Measurements from ENCODE around the gene ATR. TPM values are rescaled to one million over a fixed set of nuclear protein-coding genes. Genes with fewer than 3 reads are reported as not detected.

Gene ATR
- total and polyA plus RNA-seq, 9 of the 15 experiments (the other 6 are each of a cell fraction or from before 2014, with no cell fraction given) = 18.0 to 37.8 (median 23.2) TPM

DNA sequence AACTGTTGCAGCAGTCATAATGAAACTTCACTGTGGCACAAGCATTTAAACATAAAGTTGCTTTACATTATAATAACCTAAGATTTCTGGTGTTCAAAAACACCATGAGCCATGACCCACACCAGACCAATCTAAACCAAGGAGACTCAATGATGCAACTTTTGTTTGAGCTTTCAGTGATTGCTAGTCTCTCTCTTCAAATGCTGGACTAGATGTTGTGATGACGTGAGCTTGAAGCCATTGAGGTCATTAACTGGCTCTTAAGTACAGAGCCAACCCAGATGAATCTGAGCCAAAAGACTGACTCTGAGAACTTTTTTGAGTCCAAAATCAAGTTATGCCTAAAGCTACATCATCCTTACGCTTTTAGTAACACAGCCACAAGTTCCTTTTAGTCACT, 36.5 kb downstream of the ATR start:
- no peak for TF ChIP-seq ZBTB1 (CRISPR knock-in tag; IDR thresholded peaks at IDR 0.05; ENCODE audit: borderline replicate concordance, low read depth)
- peak; percentile 40; the same call in 1 of the 2 replicates for TF ChIP-seq CEBPG (CRISPR knock-in tag; IDR thresholded peaks at IDR 0.05)
- TF ChIP-seq CEBPG (tag; conservative IDR thresholded peaks at IDR 0.05 in 1 of 2, IDR thresholded peaks at IDR 0.05 in 1 of 2) = peak in 1 of 2 experiments; percentile 80; a peak in 2 of 4 replicates
- no peak for TF ChIP-seq YBX1 (IDR thresholded peaks at IDR 0.05)
- no peak for TF ChIP-seq ARNT (IDR thresholded peaks at IDR 0.05)
- TF ChIP-seq, protein P1, sequence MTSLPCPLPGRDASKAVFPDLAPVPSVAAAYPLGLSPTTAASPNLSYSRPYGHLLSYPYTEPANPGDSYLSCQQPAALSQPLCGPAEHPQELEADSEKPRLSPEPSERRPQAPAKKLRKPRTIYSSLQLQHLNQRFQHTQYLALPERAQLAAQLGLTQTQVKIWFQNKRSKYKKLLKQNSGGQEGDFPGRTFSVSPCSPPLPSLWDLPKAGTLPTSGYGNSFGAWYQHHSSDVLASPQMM (CRISPR knock-in tag; IDR thresholded peaks at IDR 0.05) = no peak
- TF ChIP-seq ATF3 (IDR thresholded peaks at IDR 0.05) = peak; percentile 70
- no peak for TF ChIP-seq ATF3 (CRISPR knock-in tag; conservative IDR thresholded peaks at IDR 0.05)
- 0 out of 2 replicates have a peak, but pooled peaks have one; percentile 8 for TF ChIP-seq JUND (IDR thresholded peaks at IDR 0.05; ENCODE audit: borderline replicate concordance, low read depth, low read length)
- TF ChIP-seq JUND (tag; IDR thresholded peaks at IDR 0.05; ENCODE audit: borderline replicate concordance, low read depth, low read length) = no peak
- intact Hi-C loops (cut with micrococcal nuclease) = no loop called here
- no TSS peak for BruUV-seq (replicated peaks)
- no peak overlapping the region for H3K9ac ChIP-seq (ENCODE audit: insufficient read depth in 1 of 2, low read depth in 2 of 2, low read length in 2 of 2)
- no peaks in the 10 kb centered on the region for H3K9me3 ChIP-seq (replicated peaks; ENCODE audit: control insufficient read depth, insufficient read depth, low read depth, low read length)
- ChIA-PET POLR2A (interaction anchor here (0.9 to 1.2 kb wide), 2 partner anchors 14 to 1418 kb away, joined by 3 read pairs; no protein-coding TSS in a partner anchor), CTCF (ENCODE audit: low intra/inter-chr PET ratio) (no interaction called here)
- no peaks in the 10 kb centered on the region for H3K27me3 ChIP-seq (ENCODE audit: control insufficient read depth in 2 of 2, insufficient read depth in 2 of 2, low read length in 2 of 2)
- H4K20me1 ChIP-seq (replicated peaks; ENCODE audit: control insufficient read depth, insufficient read depth, low read length) = no peaks in the 10 kb centered on the region
- in situ Hi-C loops (cut with MboI) = no loop called here
- ATAC-seq = peak; percentile 55; the same call in 2 of the 3 replicates
- H3K4me1 ChIP-seq (replicated peaks in 1 of 2; ENCODE audit: control insufficient read depth in 2 of 2, insufficient read depth in 2 of 2, low read length in 2 of 2) = no peaks in the 10 kb centered on the region
- no peak overlapping the region for H3K4me2 ChIP-seq (ENCODE audit: insufficient read depth, low read length)
- no peak overlapping the region for H3K27ac ChIP-seq (ENCODE audit: extremely low read depth, low read depth, low read length)
- 76% methylated on average over 2 of the region's 2 CpGs for WGBS (ENCODE audit: insufficient coverage, low coverage, missing lambda C conversion rate)
- no peak for DNase-seq (ENCODE audit: extremely low read depth in 1 of 4, low spot score in 3 of 4)
- H3K4me3 ChIP-seq = no peak overlapping the region
- FAIRE-seq = peak; percentile 40
- H2AFZ ChIP-seq (ENCODE audit: low read depth, low read length) = no peak overlapping the region
- peaks cover 64% of the 10 kb centered on the region for H3K36me3 ChIP-seq (ENCODE audit: control insufficient read depth, insufficient read depth, low read length)
- H3K9me1 ChIP-seq (ENCODE audit: control insufficient read depth, insufficient read depth, low read length) = no peaks in the 10 kb centered on the region
- H3K79me2 ChIP-seq (ENCODE audit: control insufficient read depth, insufficient read depth, low read length) = no peaks in the 10 kb centered on the region
